HG03575 (cell line): Measurements from ENCODE around the gene MAN2A1.

Experiments
- ATAC-seq: cut with Tn5 transposase; IDR thresholded peaks from one replicate; pipeline ENCODE4 v1.9.1; 2021; ENCODE audit not compliant: unreplicated experiment, insufficient number of reproducible peaks, low FRiP score; ENCODE audit errors: extremely low read depth

Gene MAN2A1

GRCh38 chr5:109676920-109677319 is 12.8 kb upstream of the MAN2A1 start:
- no peak for ATAC-seq

DNA sequence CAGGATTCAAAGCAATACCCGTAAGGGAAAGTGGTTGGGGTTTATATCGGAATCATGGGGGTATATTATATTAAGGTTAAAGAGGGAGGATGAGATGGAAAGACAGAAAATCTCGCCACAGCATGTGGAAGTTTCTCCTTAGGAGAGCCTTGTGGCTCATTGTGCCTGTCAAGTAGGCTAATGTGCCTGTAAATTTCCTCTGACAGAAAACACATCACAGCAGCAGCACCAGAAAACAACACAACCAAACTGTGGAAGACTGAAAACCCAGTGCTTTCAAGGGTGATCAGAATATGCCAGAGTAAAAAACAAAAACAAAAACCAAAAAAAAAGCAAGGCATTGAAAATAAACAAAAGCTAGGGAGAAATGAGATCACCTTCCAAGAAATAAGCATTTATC is 11.3 kb upstream of the MAN2A1 start:
- no peak for ATAC-seq

DNA sequence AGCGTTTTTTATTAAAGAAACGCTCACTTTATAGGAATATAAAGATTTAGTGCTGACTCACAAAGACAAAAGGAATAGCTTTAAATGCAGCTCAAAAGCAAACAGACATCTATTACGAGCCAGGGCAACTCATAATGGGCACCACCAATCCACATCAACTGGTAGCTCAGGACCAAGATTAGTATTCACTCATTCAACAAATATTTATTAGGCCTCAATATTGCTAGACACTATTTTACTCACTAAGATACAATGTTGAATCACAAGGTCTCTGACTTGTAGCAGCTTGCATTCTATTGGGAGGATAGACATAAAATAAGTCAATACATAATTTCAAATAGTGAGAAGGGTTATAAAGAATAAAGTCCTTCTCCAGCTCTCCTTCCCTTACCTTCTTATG is 8.0 kb upstream of the MAN2A1 start:
- ATAC-seq, result no peak

- ATAC-seq, result no peak
These were observed 7.3 kb upstream of the MAN2A1 start for GRCh38 chr5:109682383-109682782.

- no peak for ATAC-seq
These were observed 3.8 kb upstream of the MAN2A1 start for GRCh38 chr5:109685916-109686315.

DNA sequence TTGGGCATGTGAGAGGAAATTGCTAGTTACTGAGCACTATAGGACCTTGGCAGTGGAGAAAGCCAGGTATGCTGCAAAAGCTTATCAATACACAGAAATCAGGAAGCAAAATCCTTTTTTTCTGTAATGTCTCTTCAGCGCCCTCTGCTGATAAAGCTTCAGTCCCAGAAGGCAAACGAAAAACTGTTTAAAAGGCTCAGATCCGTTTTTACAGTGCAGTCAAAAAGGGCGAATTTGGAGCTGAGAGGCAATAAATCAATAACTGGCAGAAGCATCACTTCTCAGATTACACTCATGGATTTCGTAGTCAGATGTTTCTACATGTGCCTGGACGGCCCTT is 1.1 kb upstream of the MAN2A1 start:
- no peak for ATAC-seq

GRCh38 chr5:109688970-109689739 is 572 bp upstream of the MAN2A1 start:
- peak; percentile 39 for ATAC-seq

DNA sequence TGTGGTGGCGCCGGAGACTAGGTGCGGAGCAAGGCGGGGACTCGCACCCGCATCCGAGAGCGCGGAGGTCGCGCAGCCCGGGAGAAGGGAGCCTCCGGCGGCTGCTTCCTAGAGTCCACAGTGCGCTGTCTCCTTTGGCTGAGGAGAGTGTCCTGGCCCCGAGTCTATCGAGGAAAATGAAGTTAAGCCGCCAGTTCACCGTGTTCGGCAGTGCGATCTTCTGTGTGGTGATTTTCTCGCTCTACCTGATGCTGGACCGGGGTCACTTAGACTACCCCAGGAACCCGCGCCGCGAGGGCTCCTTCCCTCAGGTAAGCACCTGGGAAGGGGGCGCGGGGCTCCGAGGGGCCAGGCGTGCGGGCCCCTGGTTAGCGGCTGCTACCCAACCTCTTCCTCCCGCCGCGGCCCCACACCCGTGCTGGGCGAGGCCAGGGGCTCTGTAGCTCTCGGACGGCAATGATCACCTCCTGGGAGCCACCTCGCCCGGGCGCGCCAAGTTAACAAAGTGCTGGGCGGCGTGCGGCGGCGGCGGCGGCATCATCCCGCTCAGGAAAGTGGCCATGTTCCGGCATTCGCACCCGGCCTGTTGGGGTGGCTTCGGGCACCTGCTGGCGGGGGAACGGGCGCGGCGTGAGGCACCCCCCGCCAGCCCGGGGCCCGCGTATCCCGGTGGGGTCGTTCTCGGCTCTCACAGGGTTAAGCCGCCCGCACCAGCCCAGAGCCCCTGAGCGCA is 681 bp downstream of the MAN2A1 start:
- peak; percentile 0 for ATAC-seq

GRCh38 chr5:109690975-109691574 is 1.3 kb downstream of the MAN2A1 start:
- ATAC-seq, result no peak

- no peak for ATAC-seq
These were observed 2.3 kb downstream of the MAN2A1 start for GRCh38 chr5:109691996-109692395.

- ATAC-seq, result no peak
These were observed 3.1 kb downstream of the MAN2A1 start for GRCh38 chr5:109692852-109693251.

DNA sequence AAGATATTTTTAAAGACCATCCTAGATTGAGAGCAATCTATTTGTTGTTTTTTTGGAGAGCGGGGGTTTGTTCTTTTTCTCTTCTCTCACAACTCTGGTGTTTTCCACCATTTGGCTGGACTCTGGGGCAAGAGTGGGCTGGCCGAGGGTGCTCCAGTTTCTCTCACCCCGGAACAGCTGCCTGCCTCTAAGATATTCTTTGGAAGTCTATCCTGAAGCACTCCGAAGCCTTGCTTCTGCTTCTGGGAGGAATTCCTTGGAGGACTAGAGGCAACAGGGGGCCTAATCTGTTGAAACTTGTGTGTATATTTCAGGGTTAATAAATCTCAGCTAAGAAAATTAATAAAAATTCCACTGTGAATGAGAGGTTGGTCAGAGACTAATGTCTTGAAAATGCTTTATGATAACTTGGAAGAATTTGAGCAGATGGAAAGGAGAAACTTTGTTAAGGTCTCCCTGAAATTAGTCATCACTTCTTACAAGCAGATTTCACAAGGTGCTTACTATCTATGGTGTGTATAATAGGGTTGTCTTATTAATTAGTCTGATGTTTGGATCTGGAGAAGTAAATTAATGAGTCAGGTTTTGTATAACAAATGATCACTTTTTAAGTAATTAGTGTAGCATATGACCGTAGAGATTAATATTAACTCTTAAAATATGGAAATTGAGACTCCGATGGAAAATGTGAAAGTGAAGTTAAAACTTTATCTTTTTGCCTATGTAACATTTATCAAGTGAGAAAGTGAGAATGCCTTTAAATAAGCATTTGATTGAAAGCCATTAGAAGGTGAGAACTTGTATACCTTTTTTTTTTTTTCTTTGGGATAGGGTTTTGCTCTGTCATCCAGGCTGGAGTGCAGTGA is 4.0 kb downstream of the MAN2A1 start:
- no peak for ATAC-seq

DNA sequence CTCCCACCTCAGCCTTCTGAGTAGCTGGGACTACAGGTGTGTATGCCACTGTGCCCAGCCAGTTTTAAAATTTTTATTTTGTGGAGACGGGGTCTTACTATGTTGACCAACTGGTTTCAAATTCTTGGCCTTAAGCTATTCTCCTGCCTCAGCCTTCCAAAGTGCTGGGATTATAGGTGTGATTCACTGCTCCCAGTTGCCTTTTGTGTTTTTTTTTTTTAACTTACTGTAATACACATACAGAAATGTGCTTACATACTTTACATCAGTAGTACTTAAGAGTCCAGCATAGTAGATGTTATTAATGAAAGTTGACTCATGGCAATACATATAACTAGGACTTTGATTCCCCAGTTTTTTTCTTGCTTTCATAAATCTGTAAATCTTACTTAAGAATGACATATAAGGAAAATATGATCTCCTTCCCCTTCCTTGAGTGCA is 4.7 kb downstream of the MAN2A1 start:
- no peak for ATAC-seq

DNA sequence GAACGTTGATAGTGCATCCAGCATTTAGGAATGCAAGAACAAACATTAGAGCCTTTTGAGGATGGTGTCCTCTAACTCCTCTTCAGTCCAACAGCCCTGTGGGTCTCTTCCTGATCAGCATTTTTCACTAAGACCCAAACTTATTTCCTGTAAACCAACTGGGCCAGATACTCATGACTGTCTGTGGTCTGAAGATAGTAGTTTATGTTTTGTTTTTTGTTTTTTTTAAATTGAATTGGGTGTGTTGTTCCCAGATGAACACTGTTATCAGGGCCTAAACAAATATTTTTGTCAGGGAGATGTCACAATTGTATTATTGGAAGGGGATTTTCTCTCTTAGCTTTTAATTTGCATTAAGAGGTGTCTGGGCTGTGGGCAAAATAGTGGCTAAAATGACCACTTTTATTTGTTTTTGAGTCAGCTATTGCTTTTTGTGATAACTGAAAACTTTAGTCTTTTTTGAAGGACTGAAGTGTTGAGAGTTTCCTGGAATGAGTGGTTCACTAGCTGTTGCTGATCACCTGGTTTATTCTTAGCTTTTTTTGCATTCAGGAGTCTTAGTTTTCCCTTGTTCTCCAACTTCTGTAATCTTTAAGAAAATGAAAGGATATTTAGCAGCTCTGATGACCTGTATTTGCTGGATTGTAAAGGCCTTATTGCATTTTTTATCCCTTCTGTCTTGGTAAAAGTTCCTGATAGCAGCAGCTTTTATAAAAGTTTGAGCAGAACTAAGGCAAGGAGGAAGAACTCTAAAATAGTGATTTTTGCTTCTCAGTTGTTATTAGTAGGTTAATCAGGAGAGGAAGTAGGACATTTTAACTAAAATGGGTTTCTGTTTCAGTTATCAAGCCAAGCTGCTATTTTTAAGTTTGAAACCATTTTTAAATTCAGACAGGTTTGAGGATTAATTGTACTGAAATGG is 5.5 kb downstream of the MAN2A1 start:
- ATAC-seq, result peak; percentile 45

- ATAC-seq, result no peak
These were observed 7.6 kb downstream of the MAN2A1 start for GRCh38 chr5:109697339-109697738.

- ATAC-seq, result no peak
These were observed 10.9 kb downstream of the MAN2A1 start for GRCh38 chr5:109700516-109701153.

GRCh38 chr5:109701252-109701651 is 11.5 kb downstream of the MAN2A1 start:
- ATAC-seq, result no peak

- no peak for ATAC-seq
These were observed 12.1 kb downstream of the MAN2A1 start for GRCh38 chr5:109701792-109702191.
